NCI-H510A (cell line): ENCODE measurements around the gene GRK7.
"Not testable (repeated sequence)": the region's sequence is repeated elsewhere in the genome, so short reads cannot be mapped to it uniquely, and the experiment has no call there.

Experiments
- DNase-seq: peaks from one replicate; lab custom pipeline; 2025; lab: John Stamatoyannopoulos, UW

Gene GRK7

GRCh38 chr3:141762552-141762951, 656 bp upstream of the GRK7 start:
- DNase-seq: not testable (repeated sequence)

GRCh38 chr3:141764045-141764444, 837 bp downstream of the GRK7 start:
- no peak for DNase-seq

- DNase-seq: no peak
Observed at GRCh38 chr3:141764465-141764864, 1.3 kb downstream of the GRK7 start.

- DNase-seq: no peak
Observed at GRCh38 chr3:141764986-141765385, 1.8 kb downstream of the GRK7 start.

GRCh38 chr3:141767066-141767465, 3.9 kb downstream of the GRK7 start:
- DNase-seq: no peak

GRCh38 chr3:141769221-141769894, 6.2 kb downstream of the GRK7 start:
- DNase-seq: no peak

- DNase-seq: no peak
Observed at GRCh38 chr3:141773676-141774075, 10.5 kb downstream of the GRK7 start.

- DNase-seq: no peak
Observed at GRCh38 chr3:141776376-141776775, 13.2 kb downstream of the GRK7 start.

GRCh38 chr3:141776885-141777284, 13.7 kb downstream of the GRK7 start:
- no peak for DNase-seq

GRCh38 chr3:141777957-141778813, 15.0 kb downstream of the GRK7 start:
- no peak for DNase-seq

GRCh38 chr3:141779667-141780066, 16.5 kb downstream of the GRK7 start:
- no peak for DNase-seq

- no peak for DNase-seq
Observed at GRCh38 chr3:141782386-141782932, 19.3 kb downstream of the GRK7 start.

GRCh38 chr3:141783632-141784031, 20.4 kb downstream of the GRK7 start:
- DNase-seq: no peak

- no peak for DNase-seq
Observed at GRCh38 chr3:141784096-141784495, 20.9 kb downstream of the GRK7 start.

GRCh38 chr3:141784531-141784930, 21.3 kb downstream of the GRK7 start:
- DNase-seq: no peak

- DNase-seq: no peak
Observed at GRCh38 chr3:141788149-141788548, 24.9 kb downstream of the GRK7 start.

GRCh38 chr3:141788750-141789149, 25.5 kb downstream of the GRK7 start:
- not testable (repeated sequence) for DNase-seq

GRCh38 chr3:141789281-141789680, 26.1 kb downstream of the GRK7 start:
- DNase-seq: no peak

GRCh38 chr3:141790171-141790570, 27.0 kb downstream of the GRK7 start:
- DNase-seq: no peak

GRCh38 chr3:141792495-141792894, 29.3 kb downstream of the GRK7 start:
- DNase-seq: no peak

- no peak for DNase-seq
Observed at GRCh38 chr3:141793476-141794260, 30.5 kb downstream of the GRK7 start.

GRCh38 chr3:141795276-141795675, 32.1 kb downstream of the GRK7 start:
- no peak for DNase-seq
